ENCODE measurements around the gene SCMH1. TPM values are rescaled to one million over a fixed set of nuclear protein-coding genes. Genes with fewer than 3 reads are reported as not detected.

Gene SCMH1
- total RNA-seq, 1 experiment from 2014 or later: 25.9 TPM

DNA sequence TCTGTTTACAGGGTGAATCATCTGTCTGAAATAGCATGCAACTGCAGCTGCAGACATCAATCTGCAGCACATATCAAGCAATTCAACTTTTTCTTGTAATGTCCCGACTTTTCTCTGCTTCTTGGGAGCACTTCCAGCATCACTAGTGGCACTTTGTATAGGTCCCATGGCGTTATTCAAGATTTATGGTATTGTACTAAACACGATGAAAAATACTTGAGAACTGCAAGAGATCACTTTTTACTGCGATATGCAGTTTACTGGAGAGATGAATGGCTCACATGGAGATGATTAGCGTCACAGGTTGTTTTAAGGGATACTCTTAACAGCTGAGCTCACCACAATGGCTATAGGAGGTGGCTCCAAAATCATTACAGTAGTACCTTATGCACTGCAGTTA, 7.2 kb upstream of the SCMH1 start:
- Mint-ChIP-seq H3K9me3 (ENCODE audit: low read depth, unreplicated experiment) (peaks cover 3% of the 10 kb centered on the region), H3K27ac (ENCODE audit: unreplicated experiment) (no peak overlapping the region), H3K36me3 (ENCODE audit: insufficient read depth, unreplicated experiment) (no peaks in the 10 kb centered on the region), H3K4me1 (ENCODE audit: low read depth, unreplicated experiment) (peaks cover 36% of the 10 kb centered on the region), H3K27me3 (ENCODE audit: unreplicated experiment) (no peaks in the 10 kb centered on the region), H3K4me3 (ENCODE audit: low read depth, unreplicated experiment) (no peak overlapping the region)
- no TSS peak for BruUV-seq (replicated peaks)
- intact Hi-C loops (cut with micrococcal nuclease; ENCODE audit: unreplicated experiment): no loop called here
- CTCF ChIA-PET: interaction anchor here (0.6 kb wide), 1 partner anchor 10 kb away, joined by 3 read pairs; no protein-coding TSS in a partner anchor
- TF ChIP-seq, protein P1, sequence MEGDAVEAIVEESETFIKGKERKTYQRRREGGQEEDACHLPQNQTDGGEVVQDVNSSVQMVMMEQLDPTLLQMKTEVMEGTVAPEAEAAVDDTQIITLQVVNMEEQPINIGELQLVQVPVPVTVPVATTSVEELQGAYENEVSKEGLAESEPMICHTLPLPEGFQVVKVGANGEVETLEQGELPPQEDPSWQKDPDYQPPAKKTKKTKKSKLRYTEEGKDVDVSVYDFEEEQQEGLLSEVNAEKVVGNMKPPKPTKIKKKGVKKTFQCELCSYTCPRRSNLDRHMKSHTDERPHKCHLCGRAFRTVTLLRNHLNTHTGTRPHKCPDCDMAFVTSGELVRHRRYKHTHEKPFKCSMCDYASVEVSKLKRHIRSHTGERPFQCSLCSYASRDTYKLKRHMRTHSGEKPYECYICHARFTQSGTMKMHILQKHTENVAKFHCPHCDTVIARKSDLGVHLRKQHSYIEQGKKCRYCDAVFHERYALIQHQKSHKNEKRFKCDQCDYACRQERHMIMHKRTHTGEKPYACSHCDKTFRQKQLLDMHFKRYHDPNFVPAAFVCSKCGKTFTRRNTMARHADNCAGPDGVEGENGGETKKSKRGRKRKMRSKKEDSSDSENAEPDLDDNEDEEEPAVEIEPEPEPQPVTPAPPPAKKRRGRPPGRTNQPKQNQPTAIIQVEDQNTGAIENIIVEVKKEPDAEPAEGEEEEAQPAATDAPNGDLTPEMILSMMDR (IDR thresholded peaks at IDR 0.05; ENCODE audit: unreplicated experiment): no peak
- no peak for DNase-seq

DNA sequence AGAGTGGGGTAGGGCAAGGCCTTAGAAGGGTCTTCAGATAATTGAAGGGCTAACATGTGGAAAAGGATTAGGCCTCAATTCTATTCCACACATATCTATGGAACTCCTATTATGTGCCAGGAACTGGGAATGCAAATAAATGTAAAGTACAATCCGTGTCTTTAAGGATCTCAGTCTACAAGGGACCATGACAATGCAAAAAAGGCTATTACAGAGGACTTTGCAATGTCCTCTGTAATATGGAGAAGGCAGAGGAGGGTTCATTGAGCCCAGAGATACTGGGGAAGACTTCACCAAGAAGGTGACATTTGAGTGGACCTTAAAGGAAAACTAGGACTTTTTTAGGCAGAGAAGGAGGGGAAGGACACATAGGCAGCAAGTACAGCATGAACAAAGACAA, 4.5 kb upstream of the SCMH1 start:
- Mint-ChIP-seq H3K9me3 (ENCODE audit: low read depth, unreplicated experiment) (no peaks in the 10 kb centered on the region), H3K27ac (ENCODE audit: unreplicated experiment) (no peak overlapping the region)
- CTCF ChIA-PET: no interaction called here

DNA sequence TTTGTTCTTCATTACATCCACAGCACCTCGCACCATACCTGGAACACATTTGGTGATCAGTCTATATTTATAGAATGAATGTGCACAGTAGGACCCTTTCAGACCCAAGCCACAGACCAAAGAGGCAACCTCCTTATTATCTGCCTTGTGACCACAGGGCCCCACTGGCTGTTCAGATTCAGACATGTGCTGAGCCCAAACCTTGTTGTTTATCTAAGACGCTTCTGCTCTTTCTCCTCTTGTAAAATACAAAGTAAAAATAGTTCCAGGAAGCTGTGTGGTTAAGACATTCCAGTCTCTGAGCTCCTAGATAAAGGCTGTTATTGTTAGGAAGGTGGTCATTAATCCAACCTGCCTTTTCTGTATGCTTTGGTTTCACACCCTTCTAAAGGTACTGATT, 3.6 kb upstream of the SCMH1 start:
- TF ChIP-seq, protein P1 (IDR thresholded peaks at IDR 0.05; ENCODE audit: unreplicated experiment): no peak
- no peak overlapping the region for H3K4me3 Mint-ChIP-seq (ENCODE audit: low read depth, unreplicated experiment)

More for the DNA sequence above, 4.5 kb upstream of the SCMH1 start:
- Mint-ChIP-seq H3K4me3 (ENCODE audit: low read depth, unreplicated experiment) (no peak overlapping the region), H3K4me1 (ENCODE audit: low read depth, unreplicated experiment) (peaks cover 23% of the 10 kb centered on the region), H3K27me3 (ENCODE audit: unreplicated experiment) (no peaks in the 10 kb centered on the region), H3K36me3 (ENCODE audit: insufficient read depth, unreplicated experiment) (no peaks in the 10 kb centered on the region)
- TF ChIP-seq, protein P1 (IDR thresholded peaks at IDR 0.05; ENCODE audit: unreplicated experiment): no peak
- no TSS peak for BruUV-seq (replicated peaks)
- intact Hi-C loops (cut with micrococcal nuclease; ENCODE audit: unreplicated experiment): no loop called here
- DNase-seq: no peak

DNA sequence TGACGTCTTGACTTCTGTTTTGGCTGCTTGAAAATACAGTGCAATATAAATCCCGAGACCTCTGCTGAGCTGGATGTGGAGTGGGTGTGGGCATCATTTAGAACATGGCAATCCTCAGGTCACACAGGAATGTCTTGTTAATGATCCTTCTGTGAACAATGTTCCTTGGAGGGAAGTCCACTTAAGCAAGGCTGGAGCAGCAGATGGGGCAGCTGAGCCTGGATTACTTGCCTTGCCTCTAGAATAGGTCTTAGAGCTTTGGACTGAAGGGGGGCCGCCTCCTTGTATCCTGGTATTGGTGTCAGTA, 926 bp upstream of the SCMH1 start:
- no peaks in the 10 kb centered on the region for H3K27me3 Mint-ChIP-seq (ENCODE audit: unreplicated experiment)
- intact Hi-C loops (cut with micrococcal nuclease; ENCODE audit: unreplicated experiment): no loop called here
- DNase-seq: no peak
- H3K4me1 Mint-ChIP-seq (ENCODE audit: low read depth, unreplicated experiment): peaks cover 32% of the 10 kb centered on the region
- H3K27ac Mint-ChIP-seq (ENCODE audit: unreplicated experiment): peak overlapping the region; percentile 16
- H3K4me3 Mint-ChIP-seq (ENCODE audit: low read depth, unreplicated experiment): peak overlapping the region; percentile 45
- no TSS peak for BruUV-seq (replicated peaks)
- CTCF ChIA-PET: no interaction called here
- H3K9me3 Mint-ChIP-seq (ENCODE audit: low read depth, unreplicated experiment): no peaks in the 10 kb centered on the region
- TF ChIP-seq, protein P1 (IDR thresholded peaks at IDR 0.05; ENCODE audit: unreplicated experiment): no peak
- H3K36me3 Mint-ChIP-seq (ENCODE audit: insufficient read depth, unreplicated experiment): peaks cover 8% of the 10 kb centered on the region

More for the DNA sequence above, 3.6 kb upstream of the SCMH1 start:
- Mint-ChIP-seq H3K9me3 (ENCODE audit: low read depth, unreplicated experiment) (no peaks in the 10 kb centered on the region), H3K36me3 (ENCODE audit: insufficient read depth, unreplicated experiment) (peaks cover 5% of the 10 kb centered on the region), H3K4me1 (ENCODE audit: low read depth, unreplicated experiment) (peaks cover 28% of the 10 kb centered on the region), H3K27ac (ENCODE audit: unreplicated experiment) (no peak overlapping the region), H3K27me3 (ENCODE audit: unreplicated experiment) (no peaks in the 10 kb centered on the region)
- intact Hi-C loops (cut with micrococcal nuclease; ENCODE audit: unreplicated experiment): no loop called here
- CTCF ChIA-PET: interaction anchor here (0.5 to 0.6 kb wide), 2 partner anchors 35 to 1609 kb away, joined by 3 to 5 read pairs; no protein-coding TSS in a partner anchor
- no peak for DNase-seq
- BruUV-seq (replicated peaks): no TSS peak
